GM10266 (cell line): ENCODE results near the gene PPFIBP2.

ENCODE experiments used
- DNase-seq: peaks from one replicate; pipeline ENCODE4 v3.0.0; 2012; ENCODE audit errors: extremely low spot score
- TF ChIP-seq, protein P1 (sequence below): IDR thresholded peaks from 2 replicates; pipeline ENCODE4 v1.5.1; 2012; ENCODE audit warnings: mild to moderate bottlenecking, low read depth; ENCODE audit not compliant: control insufficient read depth, insufficient read depth; ENCODE audit errors: missing control alignments

PPFIBP2 gene

GRCh38 chr11:7525424-7525823 is 11.6 kb downstream of the PPFIBP2 start:
- TF ChIP-seq, protein P1, sequence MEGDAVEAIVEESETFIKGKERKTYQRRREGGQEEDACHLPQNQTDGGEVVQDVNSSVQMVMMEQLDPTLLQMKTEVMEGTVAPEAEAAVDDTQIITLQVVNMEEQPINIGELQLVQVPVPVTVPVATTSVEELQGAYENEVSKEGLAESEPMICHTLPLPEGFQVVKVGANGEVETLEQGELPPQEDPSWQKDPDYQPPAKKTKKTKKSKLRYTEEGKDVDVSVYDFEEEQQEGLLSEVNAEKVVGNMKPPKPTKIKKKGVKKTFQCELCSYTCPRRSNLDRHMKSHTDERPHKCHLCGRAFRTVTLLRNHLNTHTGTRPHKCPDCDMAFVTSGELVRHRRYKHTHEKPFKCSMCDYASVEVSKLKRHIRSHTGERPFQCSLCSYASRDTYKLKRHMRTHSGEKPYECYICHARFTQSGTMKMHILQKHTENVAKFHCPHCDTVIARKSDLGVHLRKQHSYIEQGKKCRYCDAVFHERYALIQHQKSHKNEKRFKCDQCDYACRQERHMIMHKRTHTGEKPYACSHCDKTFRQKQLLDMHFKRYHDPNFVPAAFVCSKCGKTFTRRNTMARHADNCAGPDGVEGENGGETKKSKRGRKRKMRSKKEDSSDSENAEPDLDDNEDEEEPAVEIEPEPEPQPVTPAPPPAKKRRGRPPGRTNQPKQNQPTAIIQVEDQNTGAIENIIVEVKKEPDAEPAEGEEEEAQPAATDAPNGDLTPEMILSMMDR = no peak
- no peak for DNase-seq

- DNase-seq = no peak
- TF ChIP-seq, protein P1 = no peak
These were observed 13.2 kb downstream of the PPFIBP2 start for GRCh38 chr11:7527029-7527428.

DNA sequence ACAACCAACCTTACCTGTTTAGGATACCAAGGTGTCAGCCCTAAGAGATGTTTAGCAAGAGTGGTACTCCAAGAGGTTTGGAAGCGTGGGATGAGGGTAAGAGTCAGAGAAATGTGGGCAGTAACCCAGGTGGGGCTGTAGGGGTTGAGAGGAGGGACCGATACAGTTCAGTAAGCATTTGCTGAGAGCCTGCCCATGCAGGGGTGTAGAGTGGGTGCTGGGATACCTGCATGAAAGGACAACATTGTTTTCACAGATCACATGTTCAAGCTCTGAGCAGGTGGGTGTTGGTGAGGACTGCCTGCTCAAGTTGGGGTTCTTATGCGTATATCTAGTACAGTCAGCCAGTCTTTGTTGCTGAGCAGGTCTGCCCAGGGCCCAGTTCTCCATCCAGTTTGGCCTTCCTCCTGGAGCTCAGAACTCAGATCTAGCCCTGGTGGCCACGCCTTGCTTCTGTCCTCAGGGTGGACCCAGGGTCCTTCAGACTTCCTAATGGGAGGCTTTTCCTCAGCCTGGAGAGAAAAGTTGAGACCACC is 14.8 kb downstream of the PPFIBP2 start:
- no peak for DNase-seq
- TF ChIP-seq, protein P1 = no peak

DNA sequence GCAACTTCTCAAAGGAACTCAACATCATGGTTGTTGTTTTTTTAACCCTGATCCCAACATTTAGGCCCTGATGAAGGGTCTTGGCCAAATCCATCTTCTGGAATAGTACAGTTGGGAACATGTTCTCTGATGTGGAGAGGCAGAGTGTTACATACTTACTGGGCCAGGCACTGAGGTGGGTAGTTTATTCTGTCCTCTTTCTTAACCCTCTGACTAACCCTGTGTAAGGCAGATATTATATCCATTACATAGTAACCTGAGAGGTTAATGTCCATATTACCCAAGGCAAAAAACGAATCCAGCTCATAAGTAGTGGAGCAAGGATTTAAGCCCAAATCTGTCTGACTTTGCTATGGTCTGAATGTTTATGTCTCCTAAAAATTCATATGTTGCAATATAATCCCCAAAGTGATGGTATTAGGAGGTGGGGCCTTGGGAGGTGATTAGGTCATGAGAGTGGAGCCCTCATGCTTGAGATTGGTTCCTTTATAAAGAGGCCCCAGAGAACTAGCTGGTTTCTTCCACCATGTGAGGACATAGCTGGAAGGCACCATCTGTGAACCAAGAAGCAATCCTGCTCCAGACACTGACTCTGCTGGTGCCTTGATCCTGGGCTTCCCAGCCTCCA is 16.3 kb downstream of the PPFIBP2 start:
- DNase-seq = no peak
- TF ChIP-seq, protein P1 = no peak

GRCh38 chr11:7531011-7531410 is 17.2 kb downstream of the PPFIBP2 start:
- no peak for DNase-seq
- TF ChIP-seq, protein P1 = no peak

- TF ChIP-seq, protein P1 = no peak
- DNase-seq = no peak
These were observed 18.8 kb downstream of the PPFIBP2 start for GRCh38 chr11:7532405-7533145.
